Endothelial cell of umbilical vein (primary cell): Measurements from ENCODE around the gene SSBP3. TPM values are rescaled to one million over a fixed set of nuclear protein-coding genes. Genes with fewer than 3 reads are reported as not detected.

ENCODE experiments used
- BruUV-seq: library from RNA; stranded (reverse); fragments of 400-500 nt; replicated peaks from 2 replicates; lab custom pipeline; 2021; lab: Mats Ljungman, UMichigan
- CTCF ChIA-PET: fragments of 300-600, 350-600 bp; sonication (Branson Sonifier 250); formaldehyde crosslinking; loops from one replicate; lab custom pipeline; 2021; ENCODE audit warnings: antibody characterized with exemption, inconsistent platforms; lab: Charles Lee
- POLR2A ChIA-PET: fragments of 300-600, 350-600 bp; sonication (Branson Sonifier 250); formaldehyde crosslinking; loops from one replicate; lab custom pipeline; 2021; ENCODE audit warnings: antibody characterized with exemption, inconsistent platforms; lab: Charles Lee
- DNase-seq: peaks from one replicate; pipeline ENCODE4 v3.0.0-alpha.2; 2011; ENCODE audit warnings: low read depth, low spot score
- FAIRE-seq: peaks from 2 replicates; lab custom pipeline; 2011; peaks lifted over from hg19 to GRCh38; lab: Jason Lieb, UNC
- H2AFZ ChIP-seq: 2 replicates; pipeline ENCODE4 v1.6.0; 2012; ENCODE audit warnings: low read depth, low read length, control low read depth, inconsistent platforms
- H3K27ac ChIP-seq: 2 replicates; pipeline ENCODE4 v1.5.1; 2011; ENCODE audit warnings: low read depth, mild to moderate bottlenecking, control low read depth, low read length, moderate library complexity; ENCODE audit not compliant: insufficient read depth
- H3K27me3 ChIP-seq, 2 experiments: 2 replicates each; pipeline versions ENCODE4 v1.6.0 to v1.6.1; 2011; ENCODE audit warnings: low read length in 2 of 2, mixed read lengths in 1 of 2; ENCODE audit not compliant: control insufficient read depth in 2 of 2, insufficient read depth in 2 of 2
- H3K36me3 ChIP-seq, 2 experiments: 2 replicates in 1 of 2; 3 replicates in 1 of 2; pipeline ENCODE4 v1.5.1; 2011; ENCODE audit warnings: low read length in 2 of 2, mild to moderate bottlenecking in 1 of 2, moderate library complexity in 1 of 2; ENCODE audit not compliant: control insufficient read depth in 2 of 2, insufficient read depth in 2 of 2; ENCODE audit errors: extremely low read depth in 1 of 2
- H3K4me1 ChIP-seq: 3 replicates; pipeline ENCODE4 v1.5.1; 2011; ENCODE audit warnings: mild to moderate bottlenecking, low read length; ENCODE audit not compliant: control insufficient read depth, insufficient read depth; ENCODE audit errors: extremely low read depth
- H3K4me2 ChIP-seq: 2 replicates; pipeline ENCODE4 v1.6.1; 2011; ENCODE audit warnings: low read length, control low read depth, mixed read lengths; ENCODE audit not compliant: insufficient read depth
- H3K4me3 ChIP-seq, 3 experiments: fragments of 200-600 bp in 1 of 3; sonication (generic), shearing (Covaris generic) in 1 of 3; replicated peaks in 1 of 3; 2 replicates each; pipeline ENCODE4 v1.5.1; 2011 to 2016; ENCODE audit warnings: control low read depth in 3 of 3, low read length in 3 of 3, mild to moderate bottlenecking in 2 of 3, inconsistent platforms in 1 of 3, low read depth in 1 of 3, moderate library complexity in 1 of 3; ENCODE audit not compliant: insufficient read depth in 1 of 3
- H3K79me2 ChIP-seq: 2 replicates; pipeline ENCODE4 v1.6.0; 2012; ENCODE audit warnings: low read length, inconsistent platforms; ENCODE audit not compliant: control insufficient read depth, insufficient read depth
- H3K9ac ChIP-seq: replicated peaks from 2 replicates; pipeline ENCODE3; 2011; ENCODE audit warnings: low read length, control low read depth; ENCODE audit not compliant: insufficient read depth; ENCODE audit errors: extremely low read depth
- H3K9me1 ChIP-seq: replicated peaks from 3 replicates; pipeline ENCODE4 v1.6.0; 2011; ENCODE audit warnings: mild to moderate bottlenecking, low read length; ENCODE audit not compliant: control insufficient read depth, insufficient read depth; ENCODE audit errors: extremely low read depth
- H3K9me3 ChIP-seq: replicated peaks from 2 replicates; pipeline ENCODE4 v1.5.1; 2012; ENCODE audit warnings: low read length, inconsistent platforms; ENCODE audit not compliant: control insufficient read depth, insufficient read depth
- H4K20me1 ChIP-seq: replicated peaks from 2 replicates; pipeline ENCODE3; 2011; ENCODE audit warnings: mild to moderate bottlenecking, low read length; ENCODE audit not compliant: control insufficient read depth, insufficient read depth; ENCODE audit errors: extremely low read depth
- CTCF ChIP-seq, 2 donors: IDR thresholded peaks; 1 replicate in 1 of 2; 2 replicates in 1 of 2; pipeline ENCODE4 v1.5.1; 2011; ENCODE audit warnings: low read length in 2 of 2, mild to moderate bottlenecking in 2 of 2, moderate library complexity in 2 of 2, control low read depth in 1 of 2, inconsistent platforms in 1 of 2, low read depth in 1 of 2; ENCODE audit not compliant: insufficient read depth in 1 of 2; ENCODE audit errors: extremely low read depth in 1 of 2
- EZH2 ChIP-seq: IDR thresholded peaks from 2 replicates; pipeline ENCODE4 v1.6.1; 2012; ENCODE audit warnings: borderline replicate concordance, low read depth, mild to moderate bottlenecking, moderate library complexity, low read length, inconsistent platforms; ENCODE audit not compliant: severe bottlenecking
- FOS ChIP-seq: IDR thresholded peaks from 2 replicates; pipeline ENCODE4 v1.6.1; 2011; ENCODE audit warnings: mild to moderate bottlenecking, low read length, moderate library complexity, borderline replicate concordance; ENCODE audit not compliant: insufficient read depth
- GATA2 ChIP-seq: IDR thresholded peaks from 2 replicates; pipeline ENCODE4 v1.7.0; 2011; ENCODE audit warnings: low read depth, mild to moderate bottlenecking, moderate library complexity, mixed read lengths, low read length; ENCODE audit not compliant: insufficient read length, insufficient read depth
- JUN ChIP-seq: IDR thresholded peaks from 2 replicates; pipeline ENCODE4 v1.6.1; 2011; ENCODE audit warnings: borderline replicate concordance, low read depth; ENCODE audit not compliant: insufficient read length, insufficient read depth
- MYC ChIP-seq: IDR thresholded peaks from one replicate; pipeline ENCODE4 v1.6.1; 2011; ENCODE audit warnings: mild to moderate bottlenecking, low read depth, low read length
- POLR2A ChIP-seq: IDR thresholded peaks from 2 replicates; pipeline ENCODE4 v1.6.1; 2012; ENCODE audit warnings: low read depth, mild to moderate bottlenecking, control low read depth, low read length
- POLR2AphosphoS5 ChIP-seq: IDR thresholded peaks from 2 replicates; pipeline ENCODE4 v1.6.1; 2012; ENCODE audit warnings: low read depth, mild to moderate bottlenecking, control low read depth, low read length, moderate library complexity; ENCODE audit not compliant: insufficient read depth
- dilution Hi-C: fragments of 300-500 bp; cut with MboI; formaldehyde crosslinking; loops from one replicate; pipeline ENCODE4 v1.15.0; 2019; ENCODE audit warnings: low sequenced_read_pairs; ENCODE audit not compliant: extremely low pct_ligation_motif_present
- intact Hi-C: fragments of 100-400 bp; cut with micrococcal nuclease; formaldehyde crosslinking; loops from one replicate; pipeline ENCODE4 v1.10.0; 2022
- polyA plus RNA-seq, 4 experiments: library from polyadenylated mRNA; depleted of rRNA in 3 of 4; stranded (reverse) in 3 of 4; unstranded in 1 of 4; fragments of >200 nt; gene quantifications; 2 replicates each; pipeline versions ENCODE4 v1.2.1 to v1.2.3, GENCODE V29; 2011 to 2012; ENCODE audit warnings: missing spikeins in 1 of 4
- total RNA-seq: library from RNA; stranded (reverse); gene quantifications from 2 replicates; pipeline ENCODE4 v1.2.3, GENCODE V29; 2021
- TF ChIP-seq, protein P1 (sequence below): IDR thresholded peaks from 2 replicates; pipeline ENCODE4 v1.6.1; 2011; ENCODE audit not compliant: insufficient read depth, insufficient read length

SSBP3 gene
- total and polyA plus RNA-seq, 2 donors (not counting 3 experiments of a cell fraction or from before 2014, with no cell fraction given): 44.9 to 59.4 TPM

DNA sequence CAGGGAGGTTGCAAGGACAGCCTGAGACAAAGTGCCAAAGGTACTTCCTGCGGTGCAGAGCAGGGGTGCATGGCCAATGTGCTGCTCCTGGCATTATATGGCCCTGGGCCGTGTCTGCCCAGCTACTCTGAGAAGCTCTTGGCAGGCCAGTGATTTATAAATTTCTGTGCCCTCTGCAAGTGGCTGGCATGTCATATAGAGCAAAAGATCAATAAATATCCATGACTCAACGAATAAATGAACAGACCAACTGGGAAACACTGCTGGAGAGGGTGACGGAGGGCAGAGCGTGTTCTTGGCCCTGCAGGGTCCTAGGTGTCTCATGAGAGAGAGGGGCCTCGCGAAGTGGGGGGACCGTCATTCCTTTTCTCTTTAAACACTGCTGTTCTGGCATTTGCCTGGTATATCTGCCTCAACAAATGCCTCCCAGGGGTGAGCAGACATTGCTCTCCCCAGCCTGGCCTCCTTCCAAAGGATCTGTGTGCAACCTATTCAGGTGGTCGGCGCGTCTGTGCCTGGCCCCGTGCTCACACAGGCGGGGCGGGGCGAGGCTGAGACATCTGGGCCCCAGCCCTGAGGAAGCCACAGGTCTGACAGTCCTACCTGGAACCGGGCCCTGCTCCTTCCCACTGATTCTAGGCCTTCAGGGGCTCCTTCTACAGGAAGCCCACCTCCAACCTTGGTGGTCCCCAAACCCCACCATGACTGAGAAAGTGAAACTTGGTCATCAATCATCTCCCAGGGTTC, 123.9 kb downstream of the SSBP3 start:
- POLR2A ChIA-PET: no interaction called here
- FAIRE-seq: peak; percentile 24

More for the DNA sequence above, 123.9 kb downstream of the SSBP3 start:
- no peak overlapping the region for H3K9ac ChIP-seq
- no peak overlapping the region for H3K27ac ChIP-seq
- dilution Hi-C loops: no loop called here
- H4K20me1 ChIP-seq: no peaks in the 10 kb centered on the region
- TF ChIP-seq EZH2 (no peak), POLR2A (no peak), POLR2AphosphoS5 (no peak), FOS (no peak), JUN (no peak), GATA2 (no peak), MYC (no peak), CTCF (IDR thresholded peaks at IDR 0.05; ENCODE audit: extremely low read depth in 1 of 2, insufficient read depth in 1 of 2, low read depth in 1 of 2, low read length in 2 of 2) (no peak)
- TF ChIP-seq, protein P1, sequence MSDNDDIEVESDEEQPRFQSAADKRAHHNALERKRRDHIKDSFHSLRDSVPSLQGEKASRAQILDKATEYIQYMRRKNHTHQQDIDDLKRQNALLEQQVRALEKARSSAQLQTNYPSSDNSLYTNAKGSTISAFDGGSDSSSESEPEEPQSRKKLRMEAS: no peak
- BruUV-seq: no TSS peak
- DNase-seq: no peak
- H3K79me2 ChIP-seq: peaks cover 19% of the 10 kb centered on the region
- CTCF ChIA-PET: no interaction called here
- no peak overlapping the region for H3K4me3 ChIP-seq
- intact Hi-C loops: no loop called here
- no peak overlapping the region for H3K4me2 ChIP-seq
- peaks cover 5% of the 10 kb centered on the region for H3K4me1 ChIP-seq
- H3K36me3 ChIP-seq: peaks cover 3 to 6% of the 10 kb centered on the region in 2 experiments
- no peaks in the 10 kb centered on the region for H3K27me3 ChIP-seq
- no peak overlapping the region for H2AFZ ChIP-seq
- no peaks in the 10 kb centered on the region for H3K9me3 ChIP-seq
- H3K9me1 ChIP-seq: no peaks in the 10 kb centered on the region
